ENCODE measurements around the gene MSANTD3.
"Not testable (repeated sequence)": the region's sequence is repeated elsewhere in the genome, so short reads cannot be mapped to it uniquely, and the experiment has no call there.

Gene MSANTD3

GRCh38 chr9:100431886-100432285 lies 4.9 kb downstream of the MSANTD3 start:
- Histone ChIP-seq H3K4me3 (ENCODE audit: low read depth in 1 of 2, low read length in 2 of 2) (no peak overlapping the region), H3K36me3 (ENCODE audit: control insufficient read depth in 1 of 2, insufficient read depth in 2 of 2, low read length in 2 of 2) (peaks cover 0 to 6% of the 10 kb centered on the region in 2 donors)

DNA sequence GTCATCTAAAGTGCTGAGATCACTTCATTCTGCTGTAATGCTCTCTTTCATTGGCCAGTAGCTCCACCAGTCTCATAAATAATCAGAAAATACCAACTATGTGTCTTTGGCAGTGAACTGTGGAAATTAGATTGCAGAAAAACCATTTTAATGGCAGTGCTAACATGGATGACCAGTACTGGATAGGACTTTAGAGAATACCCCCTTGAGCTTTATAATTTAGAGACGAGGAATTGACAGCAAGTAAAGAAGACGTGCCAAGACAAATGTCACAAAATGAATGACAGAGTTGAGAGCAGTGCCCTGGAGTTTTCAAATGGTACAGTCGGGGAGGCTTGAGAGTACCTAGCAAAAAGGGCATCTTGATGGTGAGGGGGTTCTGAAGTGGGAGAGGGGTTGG lies 5.8 kb downstream of the MSANTD3 start:
- Histone ChIP-seq H3K9me3 (ENCODE audit: control insufficient read depth in 1 of 2, low read length in 2 of 2) (no peaks in the 10 kb centered on the region), H3K36me3 (ENCODE audit: control insufficient read depth in 1 of 2, insufficient read depth in 2 of 2, low read length in 2 of 2) (peaks cover 0 to 6% of the 10 kb centered on the region in 2 donors), H3K4me3 (ENCODE audit: low read depth in 1 of 2, low read length in 2 of 2) (no peak overlapping the region), H3K4me1 (ENCODE audit: control insufficient read depth in 1 of 2, insufficient read depth in 2 of 2, low read length in 2 of 2) (peaks cover 0 to 16% of the 10 kb centered on the region in 2 donors), H3K27me3 (ENCODE audit: low read depth, low read length) (no peaks in the 10 kb centered on the region), H3K27ac (ENCODE audit: low read length) (no peak overlapping the region)

More at GRCh38 chr9:100431886-100432285, 4.9 kb downstream of the MSANTD3 start:
- Histone ChIP-seq H3K9me3 (ENCODE audit: control insufficient read depth in 1 of 2, low read length in 2 of 2) (no peaks in the 10 kb centered on the region), H3K27me3 (ENCODE audit: low read depth, low read length) (no peaks in the 10 kb centered on the region), H3K27ac (ENCODE audit: low read length) (no peak overlapping the region), H3K4me1 (ENCODE audit: control insufficient read depth in 1 of 2, insufficient read depth in 2 of 2, low read length in 2 of 2) (peaks cover 0 to 16% of the 10 kb centered on the region in 2 donors)

- H3K4me3 ChIP-seq (ENCODE audit: low read depth in 1 of 2, low read length in 2 of 2), result no peak overlapping the region
- no peaks in the 10 kb centered on the region for H3K9me3 ChIP-seq (ENCODE audit: control insufficient read depth in 1 of 2, low read length in 2 of 2)
- no peaks in the 10 kb centered on the region for H3K27me3 ChIP-seq (ENCODE audit: low read depth, low read length)
- no peaks in the 10 kb centered on the region for H3K36me3 ChIP-seq (ENCODE audit: control insufficient read depth in 1 of 2, insufficient read depth in 2 of 2, low read length in 2 of 2)
- H3K4me1 ChIP-seq (ENCODE audit: control insufficient read depth in 1 of 2, insufficient read depth in 2 of 2, low read length in 2 of 2), result no peaks in the 10 kb centered on the region
- H3K27ac ChIP-seq (ENCODE audit: low read length), result no peak overlapping the region
These were observed 9.6 kb downstream of the MSANTD3 start for GRCh38 chr9:100436571-100436970.

DNA sequence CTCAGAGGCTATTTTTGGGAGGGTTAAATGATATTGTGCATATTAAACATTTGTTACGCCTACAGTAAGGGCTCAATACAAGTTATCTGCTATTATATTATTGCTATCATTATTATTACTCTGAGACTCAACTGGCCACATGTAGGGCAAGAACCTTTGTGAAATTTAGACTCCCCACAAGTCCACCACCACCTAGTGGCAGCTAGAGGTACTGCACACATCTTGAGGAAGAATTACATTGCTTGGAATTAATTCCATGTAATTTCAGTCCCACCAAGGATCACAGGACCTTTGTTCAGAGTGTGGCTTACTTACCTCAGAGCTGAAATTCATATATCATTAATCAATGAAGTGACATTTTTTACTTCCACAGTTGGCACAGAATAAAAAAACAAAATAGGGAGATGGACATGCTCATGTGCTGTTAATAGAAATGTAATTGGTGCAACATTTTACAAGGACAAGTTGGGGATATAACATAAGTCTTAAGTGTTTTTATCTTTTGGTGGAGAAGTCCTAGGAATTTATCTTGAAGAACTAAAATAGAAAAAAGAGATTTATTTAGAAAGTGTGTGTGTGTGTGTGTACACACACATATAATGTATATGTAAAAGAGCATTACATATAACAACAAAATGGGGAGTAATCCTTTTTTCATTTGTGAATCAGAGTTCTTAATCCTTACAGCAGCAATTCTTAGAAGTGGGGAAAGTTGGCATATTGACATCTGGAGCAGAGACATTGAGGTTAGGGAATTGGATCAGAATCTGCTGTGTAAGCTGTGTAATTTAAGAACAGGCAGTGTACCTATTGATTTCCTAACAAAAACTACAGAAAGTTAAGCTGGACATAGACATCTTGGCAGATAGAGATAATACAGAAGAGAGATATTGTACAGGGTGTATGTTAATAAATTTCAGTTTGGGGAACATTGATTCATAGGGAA lies 11.2 kb downstream of the MSANTD3 start:
- no peaks in the 10 kb centered on the region for H3K4me1 ChIP-seq (ENCODE audit: control insufficient read depth in 1 of 2, insufficient read depth in 2 of 2, low read length in 2 of 2)
- no peaks in the 10 kb centered on the region for H3K27me3 ChIP-seq (ENCODE audit: low read depth, low read length)

DNA sequence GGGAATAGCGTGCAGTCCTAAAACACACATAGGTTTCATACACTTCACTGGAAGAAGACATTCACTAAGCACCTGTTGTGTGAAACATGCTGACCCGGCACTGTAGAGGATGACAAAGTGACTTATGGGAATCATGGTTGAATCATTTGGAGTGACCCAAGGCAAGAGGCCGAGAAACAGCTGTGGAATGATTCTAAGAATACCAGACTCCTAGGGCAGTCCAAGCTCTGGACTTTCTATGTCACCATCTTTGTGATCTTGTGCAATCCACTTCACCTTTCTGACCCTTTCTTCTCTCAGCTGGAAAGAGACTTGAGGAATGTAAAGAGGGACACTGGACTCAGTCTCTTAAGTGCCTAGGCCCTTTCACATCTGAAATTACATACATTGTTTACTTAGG lies 13.1 kb downstream of the MSANTD3 start:
- Histone ChIP-seq H3K27ac (ENCODE audit: low read length) (no peak overlapping the region), H3K4me3 (ENCODE audit: low read depth in 1 of 2, low read length in 2 of 2) (no peak overlapping the region), H3K4me1 (ENCODE audit: control insufficient read depth in 1 of 2, insufficient read depth in 2 of 2, low read length in 2 of 2) (no peaks in the 10 kb centered on the region)

More for the DNA sequence above, 11.2 kb downstream of the MSANTD3 start:
- Histone ChIP-seq H3K27ac (ENCODE audit: low read length) (no peak overlapping the region), H3K4me3 (ENCODE audit: low read depth in 1 of 2, low read length in 2 of 2) (no peak overlapping the region), H3K9me3 (ENCODE audit: control insufficient read depth in 1 of 2, low read length in 2 of 2) (no peaks in the 10 kb centered on the region), H3K36me3 (ENCODE audit: control insufficient read depth in 1 of 2, insufficient read depth in 2 of 2, low read length in 2 of 2) (peaks cover 0 to 7% of the 10 kb centered on the region in 2 donors)

DNA sequence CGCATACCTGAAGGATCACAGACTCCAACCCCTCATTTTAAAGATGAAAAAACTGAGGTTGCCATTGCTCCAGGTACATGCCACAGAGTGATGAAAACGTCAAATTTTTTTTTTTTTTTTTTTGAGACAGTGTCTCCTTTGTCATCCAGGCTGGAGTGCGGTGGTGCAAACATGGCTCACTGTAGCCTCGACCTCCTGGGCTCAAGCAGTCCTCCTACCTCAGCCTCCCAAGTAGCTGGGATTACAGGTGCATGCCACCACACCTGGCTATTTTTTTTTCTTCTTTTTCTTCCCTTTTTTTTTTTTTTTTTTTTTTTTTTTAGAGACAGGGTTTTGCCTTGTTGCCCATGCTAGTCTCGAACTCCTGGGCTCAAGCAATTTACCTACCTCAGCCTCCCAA lies 13.5 kb downstream of the MSANTD3 start:
- H3K27me3 ChIP-seq (ENCODE audit: low read depth, low read length); H3K4me1 ChIP-seq (ENCODE audit: control insufficient read depth in 1 of 2, insufficient read depth in 2 of 2, low read length in 2 of 2); H3K9me3 ChIP-seq (ENCODE audit: control insufficient read depth in 1 of 2, low read length in 2 of 2); H3K4me3 ChIP-seq (ENCODE audit: low read depth in 1 of 2, low read length in 2 of 2); H3K27ac ChIP-seq (ENCODE audit: low read length): not testable (repeated sequence)
- H3K36me3 ChIP-seq (ENCODE audit: control insufficient read depth in 1 of 2, insufficient read depth in 2 of 2, low read length in 2 of 2), result peaks cover 0 to 21% of the 10 kb centered on the region in 2 donors

More for the DNA sequence above, 13.1 kb downstream of the MSANTD3 start:
- H3K36me3 ChIP-seq (ENCODE audit: control insufficient read depth in 1 of 2, insufficient read depth in 2 of 2, low read length in 2 of 2), result peaks cover 0 to 20% of the 10 kb centered on the region in 2 donors
- H3K9me3 ChIP-seq (ENCODE audit: control insufficient read depth in 1 of 2, low read length in 2 of 2), result no peaks in the 10 kb centered on the region
- H3K27me3 ChIP-seq (ENCODE audit: low read depth, low read length), result no peaks in the 10 kb centered on the region

- Histone ChIP-seq H3K27ac (ENCODE audit: low read length) (no peak overlapping the region), H3K36me3 (ENCODE audit: control insufficient read depth in 1 of 2, insufficient read depth in 2 of 2, low read length in 2 of 2) (peaks cover 0 to 21% of the 10 kb centered on the region in 2 donors), H3K4me1 (ENCODE audit: control insufficient read depth in 1 of 2, insufficient read depth in 2 of 2, low read length in 2 of 2) (no peaks in the 10 kb centered on the region), H3K4me3 (ENCODE audit: low read depth in 1 of 2, low read length in 2 of 2) (no peak overlapping the region), H3K9me3 (ENCODE audit: control insufficient read depth in 1 of 2, low read length in 2 of 2) (no peaks in the 10 kb centered on the region), H3K27me3 (ENCODE audit: low read depth, low read length) (no peaks in the 10 kb centered on the region)
These were observed 15.0 kb downstream of the MSANTD3 start for GRCh38 chr9:100441911-100442361.

GRCh38 chr9:100443781-100444768 lies 17.1 kb downstream of the MSANTD3 start:
- Histone ChIP-seq H3K27ac (ENCODE audit: low read length) (no peak overlapping the region), H3K9me3 (ENCODE audit: control insufficient read depth in 1 of 2, low read length in 2 of 2) (no peaks in the 10 kb centered on the region), H3K4me3 (ENCODE audit: low read depth in 1 of 2, low read length in 2 of 2) (no peak overlapping the region), H3K36me3 (ENCODE audit: control insufficient read depth in 1 of 2, insufficient read depth in 2 of 2, low read length in 2 of 2) (peaks cover 0 to 21% of the 10 kb centered on the region in 2 donors), H3K27me3 (ENCODE audit: low read depth, low read length) (no peaks in the 10 kb centered on the region), H3K4me1 (ENCODE audit: control insufficient read depth in 1 of 2, insufficient read depth in 2 of 2, low read length in 2 of 2) (no peaks in the 10 kb centered on the region)

DNA sequence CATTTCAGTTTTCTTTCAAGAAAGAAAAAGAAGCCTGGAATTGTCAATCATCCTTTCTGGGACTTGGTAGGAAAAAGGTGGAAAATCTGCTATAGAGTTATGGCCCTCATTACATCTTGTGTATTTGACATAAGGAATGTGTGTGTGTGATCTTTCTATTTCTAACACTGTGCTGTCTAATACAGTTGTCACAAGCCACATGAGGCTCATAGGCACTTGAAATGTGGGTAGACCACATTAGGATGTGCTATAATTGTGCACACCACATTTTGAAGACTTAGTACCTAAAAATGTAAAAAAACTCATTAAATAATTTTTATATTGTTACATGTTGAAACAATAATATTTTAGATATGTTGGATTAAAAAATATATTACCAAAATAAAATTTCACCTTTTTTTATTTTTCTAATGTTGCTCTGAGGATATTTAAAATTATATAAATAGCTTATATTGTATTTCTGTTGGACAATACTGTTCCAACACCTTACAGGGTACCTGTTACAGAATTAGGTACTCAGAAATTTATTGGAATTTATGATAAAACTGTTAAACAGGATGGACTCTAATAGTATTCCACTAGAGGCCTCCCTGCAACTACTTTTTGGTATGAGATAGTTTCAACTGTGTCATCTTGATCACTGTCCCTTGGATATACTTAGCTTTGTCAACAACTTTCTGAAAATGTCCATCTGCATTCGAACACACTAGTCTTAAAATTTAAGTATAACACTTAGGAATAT lies 18.4 kb downstream of the MSANTD3 start:
- Histone ChIP-seq H3K4me1 (ENCODE audit: control insufficient read depth in 1 of 2, insufficient read depth in 2 of 2, low read length in 2 of 2) (no peaks in the 10 kb centered on the region), H3K27ac (ENCODE audit: low read length) (no peak overlapping the region), H3K36me3 (ENCODE audit: control insufficient read depth in 1 of 2, insufficient read depth in 2 of 2, low read length in 2 of 2) (peaks cover 0 to 21% of the 10 kb centered on the region in 2 donors), H3K4me3 (ENCODE audit: low read depth in 1 of 2, low read length in 2 of 2) (no peak overlapping the region), H3K9me3 (ENCODE audit: control insufficient read depth in 1 of 2, low read length in 2 of 2) (no peaks in the 10 kb centered on the region), H3K27me3 (ENCODE audit: low read depth, low read length) (no peaks in the 10 kb centered on the region)

DNA sequence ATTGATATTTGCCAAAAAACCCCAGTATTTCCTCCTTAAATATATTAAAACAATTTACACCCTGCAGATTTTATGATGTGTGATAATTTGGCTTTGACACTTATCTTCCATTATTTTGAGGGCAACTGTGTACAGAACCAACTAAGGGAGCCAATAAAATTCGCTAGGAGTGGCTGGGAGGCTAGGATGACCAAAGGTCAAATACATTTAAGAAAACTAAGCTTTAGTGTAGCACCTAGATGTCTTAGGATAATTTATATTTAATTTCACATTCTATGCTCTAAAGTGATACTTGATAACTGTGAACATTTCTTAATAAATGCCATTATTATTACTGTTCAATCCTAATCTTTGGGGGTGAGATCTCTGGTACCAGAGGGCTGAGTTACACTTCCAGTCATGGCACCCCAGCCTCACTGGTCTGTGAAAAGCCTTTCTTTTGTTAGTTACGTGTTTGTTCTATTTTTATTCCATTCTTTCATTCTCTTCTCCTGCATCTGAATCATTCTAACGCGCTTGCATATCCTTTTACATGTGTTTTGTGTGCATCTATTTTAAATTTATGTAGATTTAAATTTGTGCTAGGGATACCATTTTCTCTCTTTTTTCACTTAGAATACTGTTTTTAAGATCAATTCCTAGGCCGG lies 19.1 kb downstream of the MSANTD3 start:
- H3K36me3 ChIP-seq (ENCODE audit: control insufficient read depth in 1 of 2, insufficient read depth in 2 of 2, low read length in 2 of 2), result peaks cover 0 to 27% of the 10 kb centered on the region in 2 donors
- H3K27me3 ChIP-seq (ENCODE audit: low read depth, low read length), result no peaks in the 10 kb centered on the region
- H3K4me1 ChIP-seq (ENCODE audit: control insufficient read depth in 1 of 2, insufficient read depth in 2 of 2, low read length in 2 of 2), result no peaks in the 10 kb centered on the region
- H3K9me3 ChIP-seq (ENCODE audit: control insufficient read depth in 1 of 2, low read length in 2 of 2), result no peaks in the 10 kb centered on the region
- no peak overlapping the region for H3K27ac ChIP-seq (ENCODE audit: low read length)
- H3K4me3 ChIP-seq (ENCODE audit: low read depth in 1 of 2, low read length in 2 of 2), result no peak overlapping the region
